ENCODE results near the gene SCN7A. TPM values are rescaled to one million over a fixed set of nuclear protein-coding genes. Genes with fewer than 3 reads are reported as not detected.

The SCN7A gene
- total RNA-seq, 1 donor from 2014 or later, result 0.48 TPM

DNA sequence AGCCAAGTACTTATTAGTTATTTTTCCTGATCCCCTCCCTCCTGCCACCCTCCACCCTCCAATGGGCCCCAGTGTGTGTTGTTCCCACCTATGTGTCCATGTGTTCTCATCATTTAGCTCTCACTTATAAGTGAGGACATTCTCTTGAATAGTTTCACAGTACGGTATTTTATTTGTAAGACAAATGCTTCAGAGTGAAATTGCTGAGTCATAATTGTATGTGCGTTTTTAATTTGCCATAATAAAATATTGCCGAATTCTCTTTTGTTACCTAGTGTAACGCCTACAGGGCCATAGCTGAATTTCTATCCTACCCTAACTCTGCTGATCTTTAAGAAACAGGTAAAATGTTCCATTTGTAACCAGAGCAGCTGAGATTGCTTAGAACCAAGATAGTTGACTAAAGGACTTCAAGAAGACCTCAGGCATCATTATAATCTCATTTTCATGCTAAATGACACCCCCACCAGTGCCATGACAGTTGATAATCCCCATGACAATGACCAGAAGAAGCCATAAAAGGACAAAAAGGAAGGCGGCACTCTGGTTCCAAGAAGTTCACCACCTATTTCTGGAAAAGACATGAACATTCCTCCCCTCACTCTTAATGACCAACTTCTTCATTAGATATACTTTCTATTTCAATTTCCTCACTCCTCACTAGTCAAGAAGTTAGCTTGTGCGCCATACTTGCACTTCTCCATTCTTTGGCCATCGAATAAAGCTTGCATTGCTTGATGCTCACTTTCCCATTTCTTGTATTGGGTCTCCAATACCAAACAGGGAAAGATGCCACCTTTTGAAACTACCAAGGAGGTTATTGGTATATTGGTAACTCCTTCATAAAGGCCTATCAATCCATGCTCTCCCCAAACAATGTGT lies 136.7 kb downstream of the SCN7A start:
- no peak for ATAC-seq

Other genes starting within 250 kb of the SCN7A start
- gene SCN9A, start 118.3 kb downstream of the SCN7A start, total RNA-seq, result 0.28 TPM